OCI-LY7 (cell line): ENCODE data around the gene LGI1. TPM values are rescaled to one million over a fixed set of nuclear protein-coding genes. Genes with fewer than 3 reads are reported as not detected.

Experiments
- BruUV-seq: library from RNA; stranded (reverse); fragments of 400-500 nt; replicated peaks from 2 replicates; lab custom pipeline; 2021; lab: Mats Ljungman, UMichigan
- CTCF ChIA-PET: fragments of 300-600 bp; sonication (Branson Sonifier 250); formaldehyde crosslinking; loops from one replicate; lab custom pipeline; 2022; ENCODE audit warnings: antibody characterized with exemption; ENCODE audit not compliant: unreplicated experiment; lab: Charles Lee
- POLR2A ChIA-PET: fragments of 300-600 bp; sonication (Branson Sonifier 250); formaldehyde crosslinking; loops from one replicate; lab custom pipeline; 2022; ENCODE audit warnings: antibody characterized with exemption; lab: Charles Lee
- DNase-seq: peaks from one replicate; pipeline ENCODE4 v3.0.0-alpha.2; 2015; ENCODE audit warnings: low spot score
- H2AFZ ChIP-seq: fragments of 200-600 bp; sonication (generic), shearing (Covaris generic); 2 replicates; pipeline ENCODE4 v1.6.1; 2014; ENCODE audit warnings: mild to moderate bottlenecking, antibody characterized with exemption, low read length, moderate library complexity
- H3K27ac ChIP-seq: fragments of 200-600 bp; sonication (generic); 2 replicates; pipeline ENCODE4 v1.5.1; 2014; ENCODE audit warnings: mixed run types, low read depth, mild to moderate bottlenecking, moderate library complexity, low read length, inconsistent platforms; ENCODE audit not compliant: poor library complexity, severe bottlenecking
- H3K36me3 ChIP-seq: fragments of 200-600 bp; sonication (generic); 2 replicates; pipeline ENCODE4 v1.6.1; 2014; ENCODE audit warnings: mild to moderate bottlenecking, antibody characterized with exemption, low read length, moderate library complexity, mixed read lengths; ENCODE audit not compliant: insufficient read depth
- H3K4me1 ChIP-seq: fragments of 200-600 bp; sonication (generic); 2 replicates; pipeline ENCODE4 v1.5.1; 2014; ENCODE audit warnings: mild to moderate bottlenecking, low read length; ENCODE audit not compliant: insufficient read depth, poor library complexity, severe bottlenecking
- H3K4me2 ChIP-seq: fragments of 200-600 bp; sonication (generic); 2 replicates; pipeline ENCODE4 v1.6.1; 2014; ENCODE audit warnings: mild to moderate bottlenecking, low read length
- H3K4me3 ChIP-seq: fragments of 200-600 bp; sonication (generic); 2 replicates; pipeline ENCODE4 v1.5.1; 2014; ENCODE audit warnings: mild to moderate bottlenecking, low read depth, low read length; ENCODE audit not compliant: poor library complexity, severe bottlenecking
- H3K79me2 ChIP-seq: fragments of 200-600 bp; sonication (generic); 2 replicates; pipeline ENCODE4 v1.6.1; 2016; ENCODE audit warnings: low read depth, mild to moderate bottlenecking, low read length, moderate library complexity, mixed read lengths; ENCODE audit not compliant: insufficient read depth
- H3K9me2 ChIP-seq: fragments of 200-600 bp; sonication (generic); 2 replicates; pipeline ENCODE4 v1.6.1; 2016; ENCODE audit warnings: mild to moderate bottlenecking, low read length, mixed read lengths; ENCODE audit not compliant: insufficient read depth
- H3K9me3 ChIP-seq: fragments of 200-600 bp; sonication (generic); 2 replicates; pipeline ENCODE4 v1.6.1; 2014; ENCODE audit warnings: mild to moderate bottlenecking, mixed run types, low read length, mixed read lengths
- H4K20me1 ChIP-seq: fragments of 200-600 bp; sonication (generic); 2 replicates; pipeline ENCODE4 v1.6.1; 2014; ENCODE audit warnings: mild to moderate bottlenecking, antibody characterized with exemption, low read length, moderate library complexity, mixed read lengths; ENCODE audit not compliant: insufficient read depth
- EZH2phosphoT487 ChIP-seq: fragments of 200-600 bp; sonication (generic); IDR thresholded peaks from 2 replicates; pipeline ENCODE4 v1.6.1; 2018; ENCODE audit warnings: low read depth, borderline replicate concordance, mild to moderate bottlenecking, mixed run types, antibody characterized with exemption, low read length, moderate library complexity, mixed read lengths
- intact Hi-C: fragments of 100-400 bp; cut with micrococcal nuclease; formaldehyde crosslinking; loops from one replicate; pipeline ENCODE4 v1.10.0; 2022; ENCODE audit not compliant: unreplicated experiment
- total RNA-seq, 2 experiments: library from RNA; depleted of rRNA in 1 of 2; stranded (reverse); fragments of >200 nt in 1 of 2; shearing (Covaris generic) in 1 of 2; gene quantifications; 2 replicates each; pipeline ENCODE4 v1.2.3, GENCODE V29; 2014 to 2022
- TF ChIP-seq, protein P1 (sequence below): fragments of 200-600 bp; sonication (generic); conservative IDR thresholded peaks from 2 replicates; pipeline ENCODE4 v1.5.1; 2014; ENCODE audit warnings: mild to moderate bottlenecking, antibody characterized with exemption, low read length, moderate library complexity, mixed read lengths

LGI1 gene
- total RNA-seq, 2 experiments from 2014 or later, result 0.41 TPM; not detected in 1

DNA sequence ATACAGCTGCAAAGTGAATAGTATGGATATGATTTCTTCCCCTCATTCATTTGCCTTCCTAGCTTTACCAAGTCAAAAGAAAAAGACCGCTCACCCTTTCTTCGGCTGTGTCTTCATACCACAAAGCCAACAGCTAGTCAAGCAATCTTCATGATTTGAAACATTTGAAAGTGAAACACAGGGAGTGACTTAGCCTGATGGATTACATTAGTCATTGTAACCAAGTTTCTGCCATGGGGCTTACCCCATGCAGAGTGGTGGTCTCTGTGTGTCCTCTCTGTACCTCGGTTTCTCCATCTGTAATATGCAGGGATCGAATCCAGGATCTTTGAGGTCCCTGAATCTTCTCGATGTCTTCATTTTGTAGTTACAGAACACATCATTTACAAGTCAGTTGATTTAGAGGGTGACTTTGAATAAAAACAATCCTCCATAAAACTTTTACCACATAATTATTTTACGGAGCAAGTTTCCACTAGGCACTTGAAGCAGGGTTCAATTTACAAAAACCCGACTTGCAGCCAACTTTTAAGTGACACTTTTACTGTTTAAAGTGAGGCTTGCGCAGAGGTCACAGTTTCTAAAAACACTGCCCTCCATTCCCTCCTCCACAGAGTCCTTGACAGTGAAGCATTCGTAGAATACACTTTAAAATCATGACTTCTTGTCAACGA is 2.2 kb upstream of the LGI1 start:
- CTCF ChIA-PET, result no interaction called here
- no TSS peak for BruUV-seq
- intact Hi-C loops, result no loop called here

DNA sequence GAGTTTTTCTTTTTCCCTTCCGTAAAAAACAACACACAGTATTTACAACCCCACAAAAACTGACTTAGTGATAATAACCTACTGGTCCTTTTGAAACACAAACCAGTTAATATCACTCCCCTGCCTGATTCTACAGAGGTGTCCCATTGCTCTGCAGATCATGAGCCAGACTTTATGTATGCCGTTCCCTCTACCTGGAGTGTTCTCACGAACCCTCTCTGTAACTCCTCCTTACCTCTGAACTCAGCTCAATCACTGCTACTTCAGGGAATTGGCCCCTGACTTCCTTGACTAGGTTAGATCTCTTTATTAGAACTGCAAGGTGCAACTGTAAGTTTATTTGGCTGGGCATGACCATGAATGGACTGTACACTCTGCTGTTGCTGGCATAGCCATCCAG is 1.6 kb upstream of the LGI1 start:
- no TSS peak for BruUV-seq
- Histone ChIP-seq H3K9me2 (no peaks in the 10 kb centered on the region), H3K4me2 (no peak overlapping the region), H3K4me1 (no peaks in the 10 kb centered on the region), H3K27ac (no peak overlapping the region), H3K4me3 (no peak overlapping the region), H2AFZ (no peak overlapping the region), H3K79me2 (no peaks in the 10 kb centered on the region), H4K20me1 (no peaks in the 10 kb centered on the region), H3K9me3 (no peaks in the 10 kb centered on the region), H3K36me3 (no peaks in the 10 kb centered on the region)
- ChIA-PET POLR2A (no interaction called here), CTCF (no interaction called here)
- TF ChIP-seq, protein P1, sequence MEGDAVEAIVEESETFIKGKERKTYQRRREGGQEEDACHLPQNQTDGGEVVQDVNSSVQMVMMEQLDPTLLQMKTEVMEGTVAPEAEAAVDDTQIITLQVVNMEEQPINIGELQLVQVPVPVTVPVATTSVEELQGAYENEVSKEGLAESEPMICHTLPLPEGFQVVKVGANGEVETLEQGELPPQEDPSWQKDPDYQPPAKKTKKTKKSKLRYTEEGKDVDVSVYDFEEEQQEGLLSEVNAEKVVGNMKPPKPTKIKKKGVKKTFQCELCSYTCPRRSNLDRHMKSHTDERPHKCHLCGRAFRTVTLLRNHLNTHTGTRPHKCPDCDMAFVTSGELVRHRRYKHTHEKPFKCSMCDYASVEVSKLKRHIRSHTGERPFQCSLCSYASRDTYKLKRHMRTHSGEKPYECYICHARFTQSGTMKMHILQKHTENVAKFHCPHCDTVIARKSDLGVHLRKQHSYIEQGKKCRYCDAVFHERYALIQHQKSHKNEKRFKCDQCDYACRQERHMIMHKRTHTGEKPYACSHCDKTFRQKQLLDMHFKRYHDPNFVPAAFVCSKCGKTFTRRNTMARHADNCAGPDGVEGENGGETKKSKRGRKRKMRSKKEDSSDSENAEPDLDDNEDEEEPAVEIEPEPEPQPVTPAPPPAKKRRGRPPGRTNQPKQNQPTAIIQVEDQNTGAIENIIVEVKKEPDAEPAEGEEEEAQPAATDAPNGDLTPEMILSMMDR, result no peak
- TF ChIP-seq EZH2phosphoT487, result no peak
- DNase-seq, result no peak
- intact Hi-C loops, result no loop called here

More for the DNA sequence above, 2.2 kb upstream of the LGI1 start:
- H3K9me3 ChIP-seq, result no peaks in the 10 kb centered on the region
- POLR2A ChIA-PET, result no interaction called here
- H3K36me3 ChIP-seq, result no peaks in the 10 kb centered on the region
- H3K79me2 ChIP-seq, result no peaks in the 10 kb centered on the region
- H3K27ac ChIP-seq, result no peak overlapping the region
- no peak for DNase-seq
- no peaks in the 10 kb centered on the region for H4K20me1 ChIP-seq
- no peaks in the 10 kb centered on the region for H3K4me1 ChIP-seq
- TF ChIP-seq EZH2phosphoT487, result no peak
- TF ChIP-seq, protein P1, result no peak
- no peaks in the 10 kb centered on the region for H3K9me2 ChIP-seq
- H3K4me2 ChIP-seq, result no peak overlapping the region
- no peak overlapping the region for H2AFZ ChIP-seq
- H3K4me3 ChIP-seq, result no peak overlapping the region

DNA sequence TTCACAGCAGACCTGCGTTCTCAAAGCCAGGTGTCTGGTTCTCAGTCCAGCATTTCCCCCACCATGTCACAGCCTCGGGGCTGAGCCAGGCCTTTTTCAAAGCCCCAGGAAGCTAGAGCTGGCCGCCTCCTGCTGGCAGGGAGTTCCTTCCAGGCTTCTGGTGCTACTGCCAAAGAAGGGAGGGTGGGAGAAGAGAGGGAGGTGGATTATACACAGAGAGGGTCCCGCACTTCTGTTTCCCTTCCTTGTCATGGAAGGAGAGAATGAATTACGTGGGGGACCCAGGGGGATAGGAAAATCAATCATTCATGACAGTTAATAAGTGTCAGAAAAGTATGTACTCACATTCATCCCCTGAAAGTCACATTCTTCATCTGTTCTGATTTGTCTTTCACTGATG is 600 bp upstream of the LGI1 start:
- Histone ChIP-seq H3K36me3 (no peaks in the 10 kb centered on the region), H3K27ac (no peak overlapping the region), H3K9me2 (no peaks in the 10 kb centered on the region), H3K4me1 (no peaks in the 10 kb centered on the region), H3K4me2 (no peak overlapping the region), H3K4me3 (no peak overlapping the region), H4K20me1 (no peaks in the 10 kb centered on the region), H3K9me3 (no peaks in the 10 kb centered on the region), H3K79me2 (no peaks in the 10 kb centered on the region), H2AFZ (no peak overlapping the region)
- intact Hi-C loops, result no loop called here
- TF ChIP-seq, protein P1, result no peak
- TF ChIP-seq EZH2phosphoT487, result no peak
- DNase-seq, result no peak
- ChIA-PET CTCF (no interaction called here), POLR2A (no interaction called here)
- no TSS peak for BruUV-seq
